ENCODE results near the gene PTTG1. TPM values are rescaled to one million over a fixed set of nuclear protein-coding genes. Genes with fewer than 3 reads are reported as not detected.

The PTTG1 gene
- total and polyA plus RNA-seq, 4 donors: 0.75 to 84.0 (median 5.6) TPM

- no peak for TF ChIP-seq ZBTB33 (IDR thresholded peaks at IDR 0.05)
- TF ChIP-seq FOXA2 (IDR thresholded peaks at IDR 0.05): no peak
- no peak for TF ChIP-seq JUND (IDR thresholded peaks at IDR 0.05)
- no peak for TF ChIP-seq EGR1 (IDR thresholded peaks at IDR 0.05; ENCODE audit: low read depth in 2 of 2)
- no peak for TF ChIP-seq GABPA (IDR thresholded peaks at IDR 0.05 in 1 of 2, conservative IDR thresholded peaks at IDR 0.05 in 1 of 2)
Observed at GRCh38 chr5:160420331-160420610, 1.4 kb upstream of the PTTG1 start (continued).

DNA sequence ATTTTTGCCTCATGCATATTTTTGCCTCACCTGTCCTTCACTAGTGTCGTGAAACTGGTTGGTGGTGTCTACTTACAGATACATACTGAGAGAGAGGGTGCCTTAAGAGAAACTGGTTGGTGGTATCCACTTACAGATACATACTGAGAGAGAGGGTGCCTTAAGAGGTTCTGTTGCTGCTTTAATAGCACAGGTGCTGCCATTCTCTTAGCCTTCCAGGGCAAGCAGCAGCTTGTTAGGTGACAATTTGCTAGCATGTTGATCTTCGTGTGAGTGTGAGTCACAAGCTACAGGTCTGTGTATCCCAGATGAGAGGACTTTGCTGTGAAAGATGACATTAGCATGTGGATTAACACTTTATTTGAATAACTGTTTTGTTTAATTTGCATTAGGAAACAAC, 1.4 kb downstream of the PTTG1 start:
- H3K36me3 ChIP-seq (ENCODE audit: control insufficient read depth in 4 of 4, insufficient read depth in 3 of 4, low read depth in 1 of 4, low read length in 3 of 4): no peaks in the 10 kb centered on the region
- no peaks in the 10 kb centered on the region for H3K9me3 ChIP-seq (ENCODE audit: control insufficient read depth in 4 of 4, low read length in 3 of 4)
- 68% methylated on average over 2 of the region's 2 CpGs for WGBS
- TF ChIP-seq ZBTB33 (IDR thresholded peaks at IDR 0.05): no peak
- TF ChIP-seq TAF1 (conservative IDR thresholded peaks at IDR 0.05): no peak
- no peak for TF ChIP-seq HNF4A (conservative IDR thresholded peaks at IDR 0.05)
- no peak for TF ChIP-seq RXRA (IDR thresholded peaks at IDR 0.05)
- TF ChIP-seq HNF4G (IDR thresholded peaks at IDR 0.05): no peak
- TF ChIP-seq NR2F2 (IDR thresholded peaks at IDR 0.05): no peak
- TF ChIP-seq FOXA2 (IDR thresholded peaks at IDR 0.05): no peak
- DNase-seq (ENCODE audit: low spot score): no peak
- peaks cover 0 to 11% (median 6%) of the 10 kb centered on the region in 4 donors for H3K4me1 ChIP-seq (ENCODE audit: control insufficient read depth in 4 of 4, insufficient read depth in 4 of 4, low read length in 3 of 4)
- no peaks in the 10 kb centered on the region for H3K27me3 ChIP-seq (ENCODE audit: control insufficient read depth in 4 of 4, insufficient read depth in 4 of 4, low read length in 3 of 4)
- no peak overlapping the region for H3K9ac ChIP-seq (ENCODE audit: low read depth in 1 of 2, low read length in 2 of 2)
- no peak overlapping the region for H3K27ac ChIP-seq (ENCODE audit: low read depth in 1 of 2, low read length in 2 of 2)
- H3K4me3 ChIP-seq (ENCODE audit: low read depth in 1 of 3, low read length in 3 of 3): no peak overlapping the region

DNA sequence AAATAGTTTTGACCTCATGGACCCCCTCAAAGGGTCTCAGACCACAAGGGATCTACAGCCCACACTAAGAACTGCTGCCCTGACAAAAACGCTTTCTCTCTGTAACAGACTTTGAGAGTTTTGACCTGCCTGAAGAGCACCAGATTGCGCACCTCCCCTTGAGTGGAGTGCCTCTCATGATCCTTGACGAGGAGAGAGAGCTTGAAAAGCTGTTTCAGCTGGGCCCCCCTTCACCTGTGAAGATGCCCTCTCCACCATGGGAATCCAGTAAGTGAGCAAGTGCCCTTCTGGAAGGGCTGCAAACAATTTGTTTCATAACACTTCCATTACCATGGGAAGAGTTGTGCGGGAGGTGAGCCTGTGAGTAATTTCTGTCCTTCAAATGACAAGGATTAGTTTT, 6.0 kb downstream of the PTTG1 start:
- no peaks in the 10 kb centered on the region for H3K4me1 ChIP-seq (ENCODE audit: control insufficient read depth in 4 of 4, insufficient read depth in 4 of 4, low read length in 3 of 4)
- no peak for TF ChIP-seq HNF4G (IDR thresholded peaks at IDR 0.05)
- no peak for TF ChIP-seq EGR1 (IDR thresholded peaks at IDR 0.05; ENCODE audit: low read depth in 2 of 2)
- TF ChIP-seq YY1 (IDR thresholded peaks at IDR 0.05): no peak
- TF ChIP-seq, protein P1, sequence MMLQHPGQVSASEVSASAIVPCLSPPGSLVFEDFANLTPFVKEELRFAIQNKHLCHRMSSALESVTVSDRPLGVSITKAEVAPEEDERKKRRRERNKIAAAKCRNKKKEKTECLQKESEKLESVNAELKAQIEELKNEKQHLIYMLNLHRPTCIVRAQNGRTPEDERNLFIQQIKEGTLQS (IDR thresholded peaks at IDR 0.05): no peak
- TF ChIP-seq RXRA (IDR thresholded peaks at IDR 0.05): no peak
- no peak for TF ChIP-seq GABPA (IDR thresholded peaks at IDR 0.05 in 1 of 2, conservative IDR thresholded peaks at IDR 0.05 in 1 of 2)
- no peak for TF ChIP-seq REST (IDR thresholded peaks at IDR 0.05)
- no peak for TF ChIP-seq MAX (IDR thresholded peaks at IDR 0.05)
- no peak for TF ChIP-seq RAD21 (IDR thresholded peaks at IDR 0.05)
- H3K27ac ChIP-seq (ENCODE audit: low read depth in 1 of 2, low read length in 2 of 2): no peak overlapping the region
- H3K9ac ChIP-seq (ENCODE audit: low read depth in 1 of 2, low read length in 2 of 2): no peak overlapping the region
- 99% methylated on average over 4 of the region's 4 CpGs for WGBS
- no peak overlapping the region for H3K4me3 ChIP-seq (ENCODE audit: low read depth in 1 of 3, low read length in 3 of 3)
- H3K9me3 ChIP-seq (ENCODE audit: control insufficient read depth in 4 of 4, low read length in 3 of 4): no peaks in the 10 kb centered on the region
- no peaks in the 10 kb centered on the region for H3K27me3 ChIP-seq (ENCODE audit: control insufficient read depth in 4 of 4, insufficient read depth in 4 of 4, low read length in 3 of 4)
- no peak for DNase-seq (ENCODE audit: low spot score)
- H3K36me3 ChIP-seq (ENCODE audit: control insufficient read depth in 4 of 4, insufficient read depth in 3 of 4, low read depth in 1 of 4, low read length in 3 of 4): no peaks in the 10 kb centered on the region

Data from liver (tissue), 9 donors.